Measurements from ENCODE around the gene GATA6.

The GATA6 gene

DNA sequence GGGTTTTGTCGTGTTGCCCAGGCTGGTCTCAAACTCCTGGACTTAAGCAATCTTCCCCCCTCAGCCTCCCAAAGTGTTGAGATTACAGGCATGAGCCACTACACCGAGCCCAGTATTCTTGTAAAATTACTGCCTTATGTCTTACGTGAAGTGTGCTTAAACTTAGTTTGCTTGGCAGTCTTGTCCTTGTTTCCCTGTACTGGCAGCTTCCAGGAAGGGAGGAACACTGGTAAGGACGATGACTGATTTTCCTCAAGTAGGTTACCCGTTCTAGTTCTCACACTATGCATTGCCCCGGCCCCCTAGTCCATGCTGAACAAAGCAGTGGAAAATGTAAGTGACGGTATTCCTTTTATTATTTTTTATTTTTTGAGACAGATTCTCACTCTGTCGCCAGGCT lies 19.7 kb upstream of the GATA6 start:
- no peak for TF ChIP-seq Cebpa-rat (IDR thresholded peaks at IDR 0.05)
- Histone ChIP-seq H4K20me1 (no peaks in the 10 kb centered on the region), H3K9ac (no peak overlapping the region), H3K9me3 (no peaks in the 10 kb centered on the region), H3K27ac (no peak overlapping the region), H3K4me3 (no peak overlapping the region), H3K36me3 (no peaks in the 10 kb centered on the region), H3K4me2 (no peak overlapping the region), H3K27me3 (no peaks in the 10 kb centered on the region), H3K4me1 (no peaks in the 10 kb centered on the region)

DNA sequence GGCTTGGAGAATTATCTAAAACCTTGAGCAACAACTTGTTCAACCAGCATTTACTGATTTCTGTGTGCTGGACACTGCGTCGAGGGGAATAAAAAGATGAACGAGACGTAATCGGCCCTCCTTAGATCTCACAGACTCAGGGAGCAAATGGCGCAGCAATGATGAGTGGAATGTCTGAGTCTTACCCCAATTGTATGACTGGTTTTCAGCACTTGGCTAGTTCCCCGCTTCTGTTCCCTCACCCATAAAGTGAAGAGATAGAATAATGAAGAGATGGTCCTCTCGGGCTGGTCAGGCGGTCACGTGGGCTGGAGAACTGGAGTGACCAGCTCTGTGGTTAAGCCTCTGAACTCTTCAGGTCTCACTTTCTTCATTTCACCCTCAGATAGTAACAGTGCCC lies 17.3 kb upstream of the GATA6 start:
- Histone ChIP-seq H3K4me2 (no peak overlapping the region), H3K27ac (no peak overlapping the region), H3K9ac (no peak overlapping the region), H3K27me3 (no peaks in the 10 kb centered on the region), H3K36me3 (no peaks in the 10 kb centered on the region), H3K4me1 (no peaks in the 10 kb centered on the region), H3K9me3 (no peaks in the 10 kb centered on the region), H3K4me3 (no peak overlapping the region), H4K20me1 (no peaks in the 10 kb centered on the region)
- TF ChIP-seq Cebpa-rat (IDR thresholded peaks at IDR 0.05), result no peak

GRCh38 chr18:22153428-22153827 lies 16.0 kb upstream of the GATA6 start:
- no peak for TF ChIP-seq Cebpa-rat (IDR thresholded peaks at IDR 0.05)
- Histone ChIP-seq H4K20me1 (no peaks in the 10 kb centered on the region), H3K27me3 (no peaks in the 10 kb centered on the region), H3K4me1 (0 out of 2 replicates have a peak, but pooled peaks cover 3% of the 10 kb centered on the region), H3K9me3 (no peaks in the 10 kb centered on the region), H3K4me2 (no peak overlapping the region), H3K27ac (no peak overlapping the region), H3K36me3 (no peaks in the 10 kb centered on the region), H3K9ac (no peak overlapping the region), H3K4me3 (no peak overlapping the region)

DNA sequence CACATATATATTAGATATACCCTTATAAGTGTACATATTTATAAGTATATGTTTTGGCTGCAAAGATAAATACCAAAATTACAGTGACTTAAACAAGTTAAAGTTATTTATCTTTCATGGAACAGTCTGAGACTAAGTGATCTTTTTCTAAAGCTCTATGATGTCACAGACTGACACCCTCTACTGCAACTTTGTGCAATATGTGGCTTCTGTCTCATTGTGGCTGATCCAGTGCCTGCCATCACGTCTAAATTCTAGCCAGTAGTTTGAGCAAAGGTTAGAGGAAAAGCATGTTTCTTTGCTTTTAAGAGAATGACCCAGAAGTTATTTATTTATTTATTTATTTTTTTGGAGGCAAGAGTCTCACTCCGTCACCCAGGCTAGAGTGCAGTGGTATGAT lies 13.8 kb upstream of the GATA6 start:
- Histone ChIP-seq H3K27ac (no peak overlapping the region), H3K9me3 (no peaks in the 10 kb centered on the region), H3K9ac (no peak overlapping the region), H3K4me2 (no peak overlapping the region), H3K4me3 (no peak overlapping the region), H3K27me3 (no peaks in the 10 kb centered on the region), H4K20me1 (no peaks in the 10 kb centered on the region), H3K4me1 (0 out of 2 replicates have a peak, but pooled peaks cover 5% of the 10 kb centered on the region), H3K36me3 (no peaks in the 10 kb centered on the region)
- TF ChIP-seq Cebpa-rat (IDR thresholded peaks at IDR 0.05), result no peak

DNA sequence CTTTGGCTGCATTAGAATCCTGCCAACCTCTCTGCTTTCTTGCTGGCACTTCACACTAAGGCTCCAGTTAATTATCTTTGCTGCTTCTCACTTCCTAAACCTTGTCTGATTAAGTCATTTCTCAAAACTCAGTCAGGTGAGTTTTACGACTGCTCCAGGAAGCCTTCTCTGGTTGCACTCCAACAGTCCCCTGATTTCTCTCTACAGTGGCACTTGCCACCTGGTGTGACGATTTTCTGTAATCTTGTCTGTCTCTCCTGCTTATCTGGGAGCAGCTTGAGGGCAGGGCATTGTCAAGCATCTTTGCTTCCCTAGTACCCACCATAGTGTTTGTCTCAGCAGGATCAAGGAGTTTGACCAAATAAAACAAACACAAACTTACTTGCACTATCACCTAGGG lies 10.4 kb upstream of the GATA6 start:
- H3K36me3 ChIP-seq, result no peaks in the 10 kb centered on the region
- H3K9ac ChIP-seq, result no peak overlapping the region
- 0 out of 2 replicates have a peak, but pooled peaks cover 5% of the 10 kb centered on the region for H3K4me1 ChIP-seq
- H3K4me3 ChIP-seq, result no peak overlapping the region
- no peaks in the 10 kb centered on the region for H3K9me3 ChIP-seq
- TF ChIP-seq Cebpa-rat (IDR thresholded peaks at IDR 0.05), result no peak
- H3K4me2 ChIP-seq, result no peak overlapping the region
- peaks cover 5% of the 10 kb centered on the region for H3K27me3 ChIP-seq
- H4K20me1 ChIP-seq, result no peaks in the 10 kb centered on the region
- H3K27ac ChIP-seq, result no peak overlapping the region

DNA sequence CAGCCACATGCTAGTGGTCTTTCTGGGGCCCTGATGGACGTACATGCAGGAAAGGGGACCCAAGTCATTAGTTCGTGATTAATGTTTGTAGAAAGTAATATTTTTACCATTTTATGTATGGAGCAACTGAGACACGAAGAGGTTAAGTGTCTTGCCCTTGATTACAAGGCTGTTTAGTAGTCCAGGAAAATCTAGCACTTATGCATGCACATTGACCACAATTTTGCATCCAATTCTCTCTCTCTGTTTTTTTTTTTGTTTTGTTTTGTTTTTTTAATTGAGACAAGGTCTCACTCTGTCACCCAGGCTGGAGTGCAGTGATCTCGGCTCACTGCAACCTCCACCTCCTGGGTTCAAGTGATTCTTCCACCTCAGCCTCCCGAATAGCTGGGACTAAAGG lies 8.3 kb upstream of the GATA6 start:
- Histone ChIP-seq H3K9me3 (peaks cover 9% of the 10 kb centered on the region), H4K20me1 (peaks cover under 1% of the 10 kb centered on the region; the same call in 1 of the 2 replicates), H3K27me3 (peaks cover 26% of the 10 kb centered on the region), H3K27ac (no peak overlapping the region), H3K4me2 (no peak overlapping the region), H3K4me3 (no peak overlapping the region), H3K4me1 (0 out of 2 replicates have a peak, but pooled peaks cover 5% of the 10 kb centered on the region), H3K36me3 (no peaks in the 10 kb centered on the region), H3K9ac (no peak overlapping the region)
- no peak for TF ChIP-seq Cebpa-rat (IDR thresholded peaks at IDR 0.05)

DNA sequence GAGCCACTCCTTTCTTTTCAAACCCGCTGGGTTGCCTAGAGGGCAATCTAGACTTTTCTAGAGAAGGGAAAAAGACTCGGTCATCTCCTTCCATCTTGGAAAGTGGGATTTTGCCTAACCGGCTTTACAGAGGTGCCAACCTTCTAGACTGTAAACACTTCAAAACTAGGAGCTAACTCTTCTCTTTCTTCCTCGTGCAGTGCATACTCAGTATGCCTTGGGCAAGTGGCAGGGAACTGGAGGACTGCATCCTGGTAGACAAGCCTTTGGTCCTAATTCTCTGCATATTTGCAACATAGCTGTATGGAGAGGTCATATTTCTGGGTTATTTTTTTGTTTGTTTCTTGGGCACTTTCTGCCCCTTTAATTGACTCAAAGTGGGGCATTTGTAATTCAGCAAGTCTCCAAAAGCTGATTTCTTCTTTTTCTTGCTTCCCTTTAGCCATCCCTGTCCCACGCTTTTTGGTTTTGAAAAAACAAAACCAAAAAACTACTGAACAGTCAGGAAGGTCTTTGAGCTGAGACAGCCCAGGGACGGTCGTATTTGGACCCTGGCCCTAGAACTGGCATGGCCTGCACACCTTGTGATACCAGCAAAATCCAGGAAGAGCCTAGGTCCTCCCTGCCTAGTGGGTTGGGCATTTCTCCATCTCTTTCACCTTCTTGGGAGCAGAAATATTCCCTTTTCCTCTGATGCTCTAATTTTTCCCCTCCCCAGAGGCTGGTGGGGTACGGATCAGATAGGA lies 5.8 kb upstream of the GATA6 start:
- Histone ChIP-seq H3K9ac (no peak overlapping the region), H3K27me3 (peaks cover 51% of the 10 kb centered on the region), H3K4me2 (no peak overlapping the region), H3K36me3 (no peaks in the 10 kb centered on the region), H4K20me1 (peaks cover 19% of the 10 kb centered on the region; the same call in 1 of the 2 replicates), H3K4me1 (peaks cover 4% of the 10 kb centered on the region; the same call in 1 of the 2 replicates), H3K27ac (no peak overlapping the region), H3K4me3 (no peak overlapping the region), H3K9me3 (peaks cover 25% of the 10 kb centered on the region)
- no peak for TF ChIP-seq Cebpa-rat (IDR thresholded peaks at IDR 0.05)

DNA sequence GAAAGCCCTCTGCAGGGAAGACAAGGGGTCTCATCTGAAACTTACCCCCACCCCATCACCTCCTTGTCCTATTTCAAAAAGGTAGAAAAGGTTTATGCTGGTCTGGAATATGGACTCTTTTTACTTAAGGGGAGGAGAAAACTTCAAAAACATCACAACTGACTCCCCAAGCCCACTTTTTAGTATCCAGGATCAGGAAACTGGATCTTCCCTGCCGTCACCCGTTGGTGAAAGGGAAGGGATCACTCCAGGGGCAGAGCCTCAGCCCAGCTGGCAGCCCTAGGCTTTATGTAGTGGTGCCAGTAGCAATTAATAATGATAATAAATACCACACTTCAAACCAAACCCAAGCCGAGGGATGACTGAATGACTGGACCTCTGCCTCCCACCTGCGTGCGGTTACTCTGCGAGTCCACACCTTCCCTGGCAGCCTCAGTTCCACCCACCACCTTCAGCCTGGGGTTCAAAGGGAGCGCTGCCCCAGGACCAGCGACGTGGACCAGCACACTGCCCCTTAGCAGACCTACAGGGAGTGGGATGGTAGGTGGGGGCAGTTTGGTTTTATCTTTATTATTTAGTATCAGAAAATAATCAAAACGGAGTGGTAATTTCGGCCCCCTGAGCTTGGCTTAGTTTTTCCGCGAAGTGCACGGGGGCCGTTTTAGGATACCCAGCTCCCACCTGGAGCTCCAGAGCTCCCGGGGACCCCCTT lies 4.9 kb upstream of the GATA6 start:
- H3K9ac ChIP-seq, result no peak overlapping the region
- no peak for TF ChIP-seq Cebpa-rat (IDR thresholded peaks at IDR 0.05)
- H3K4me3 ChIP-seq, result no peak overlapping the region
- peaks cover 19% of the 10 kb centered on the region; the same call in 1 of the 2 replicates for H4K20me1 ChIP-seq
- H3K9me3 ChIP-seq, result peaks cover 25% of the 10 kb centered on the region
- H3K36me3 ChIP-seq, result no peaks in the 10 kb centered on the region
- no peak overlapping the region for H3K27ac ChIP-seq
- H3K4me1 ChIP-seq, result peaks cover 4% of the 10 kb centered on the region; the same call in 1 of the 2 replicates
- H3K4me2 ChIP-seq, result no peak overlapping the region
- peaks cover 52% of the 10 kb centered on the region for H3K27me3 ChIP-seq

DNA sequence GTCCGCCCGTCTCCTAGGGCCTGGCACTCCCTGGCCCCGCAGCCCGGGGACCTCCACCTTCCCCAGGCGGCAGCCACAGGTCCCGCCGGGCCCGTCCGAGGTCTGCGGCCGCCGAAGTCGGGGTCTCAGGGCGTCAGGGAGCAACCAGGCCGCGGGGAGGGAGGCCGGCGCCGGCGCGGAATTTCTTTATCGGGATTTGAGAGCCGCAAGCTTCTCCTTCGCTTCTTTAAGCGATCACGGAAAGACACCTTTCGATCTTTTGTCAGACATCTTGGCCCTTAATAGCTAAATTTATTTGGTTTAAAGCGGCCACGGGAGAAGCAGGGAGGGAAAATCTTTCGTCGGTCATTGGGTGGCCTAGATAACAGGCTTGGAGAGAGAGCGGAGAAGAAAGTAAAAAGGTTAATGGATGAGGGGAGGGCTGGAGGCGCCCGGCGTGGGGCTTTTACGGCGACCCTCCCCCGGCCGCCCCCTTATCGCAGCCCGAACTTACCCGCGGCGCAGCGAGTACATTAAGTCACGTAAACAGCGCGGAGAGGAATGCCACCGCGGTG lies 4.3 kb upstream of the GATA6 start:
- Histone ChIP-seq H3K27ac (no peak overlapping the region), H3K4me2 (no peak overlapping the region), H3K9ac (no peak overlapping the region), H3K9me3 (peaks cover 25% of the 10 kb centered on the region), H3K4me1 (peaks cover 4% of the 10 kb centered on the region; the same call in 1 of the 2 replicates), H3K36me3 (no peaks in the 10 kb centered on the region), H3K4me3 (no peak overlapping the region), H4K20me1 (peaks cover 19% of the 10 kb centered on the region; the same call in 1 of the 2 replicates), H3K27me3 (peaks cover 52% of the 10 kb centered on the region)
- TF ChIP-seq Cebpa-rat (IDR thresholded peaks at IDR 0.05), result no peak

GRCh38 chr18:22165603-22166068 lies 3.8 kb upstream of the GATA6 start:
- no peak for TF ChIP-seq Cebpa-rat (IDR thresholded peaks at IDR 0.05)
- H3K4me1 ChIP-seq, result peaks cover 4% of the 10 kb centered on the region; the same call in 1 of the 2 replicates
- peaks cover 19% of the 10 kb centered on the region; the same call in 1 of the 2 replicates for H4K20me1 ChIP-seq
- no peak overlapping the region for H3K9ac ChIP-seq
- no peak overlapping the region for H3K27ac ChIP-seq
- no peak overlapping the region for H3K4me3 ChIP-seq
- H3K36me3 ChIP-seq, result no peaks in the 10 kb centered on the region
- H3K9me3 ChIP-seq, result peaks cover 25% of the 10 kb centered on the region
- peaks cover 52% of the 10 kb centered on the region for H3K27me3 ChIP-seq
- no peak overlapping the region for H3K4me2 ChIP-seq
